HG03558 (cell line): ENCODE measurements around the gene PACC1.
"Not testable (repeated sequence)": the region's sequence is repeated elsewhere in the genome, so short reads cannot be mapped to it uniquely, and the experiment has no call there.

Experiments used
- ATAC-seq: cut with Tn5 transposase; IDR thresholded peaks from one replicate; pipeline ENCODE4 v1.9.1; 2021; ENCODE audit warnings: moderate number of reproducible peaks; ENCODE audit not compliant: unreplicated experiment; ENCODE audit errors: extremely low read depth

The PACC1 gene

GRCh38 chr1:212351588-212352362, 62.9 kb downstream of the PACC1 start:
- no peak for ATAC-seq

- no peak for ATAC-seq
These were observed 68.1 kb downstream of the PACC1 start for GRCh38 chr1:212346601-212347000.

GRCh38 chr1:212344905-212345304, 69.8 kb downstream of the PACC1 start:
- ATAC-seq: no peak

- no peak for ATAC-seq
These were observed 73.6 kb downstream of the PACC1 start for GRCh38 chr1:212341090-212341489.

- no peak for ATAC-seq
These were observed 85.6 kb downstream of the PACC1 start for GRCh38 chr1:212329105-212329504.

- ATAC-seq: no peak
These were observed 86.4 kb downstream of the PACC1 start for GRCh38 chr1:212328248-212328647.

GRCh38 chr1:212326541-212326940, 88.1 kb downstream of the PACC1 start:
- ATAC-seq: no peak

GRCh38 chr1:212323066-212323465, 91.6 kb downstream of the PACC1 start:
- ATAC-seq: no peak

GRCh38 chr1:212321031-212321430, 93.7 kb downstream of the PACC1 start:
- ATAC-seq: not testable (repeated sequence)

GRCh38 chr1:212317916-212318315, 96.8 kb downstream of the PACC1 start:
- no peak for ATAC-seq

- ATAC-seq: no peak
These were observed 98.8 kb downstream of the PACC1 start for GRCh38 chr1:212315907-212316306.

GRCh38 chr1:212315184-212315583, 99.5 kb downstream of the PACC1 start:
- no peak for ATAC-seq
